ENCODE measurements around the gene HPN. TPM values are rescaled to one million over a fixed set of nuclear protein-coding genes. Genes with fewer than 3 reads are reported as not detected.

The HPN gene
- total RNA-seq, 1 experiment from 2014 or later: 10.6 TPM

GRCh38 chr19:35024095-35024494 lies 17.4 kb upstream of the HPN start:
- no peaks in the 10 kb centered on the region for H3K4me1 ChIP-seq (ENCODE audit: insufficient read depth, low read length)
- H2BK15ac ChIP-seq (ENCODE audit: low read depth, low read length): no peak overlapping the region
- Mint-ChIP-seq H3K9me3 (no peaks in the 10 kb centered on the region; a peak in 1 of 5 replicates), H3K27me3 (ENCODE audit: low read depth) (peaks cover 10% of the 10 kb centered on the region), H3K27ac (no peak overlapping the region; a peak in 2 of 7 replicates), H3K4me1 (peaks cover 4 to 7% of the 10 kb centered on the region in 2 experiments; a peak in 3 of 4 replicates), H3K4me3 (no peak overlapping the region), H3K36me3 (ENCODE audit: insufficient read depth in 1 of 3, low read depth in 3 of 3) (peaks cover 48 to 90% (median 80%) of the 10 kb centered on the region in 3 experiments)
- TF ChIP-seq CTCF (conservative IDR thresholded peaks at IDR 0.05): no peak
- H3K9ac ChIP-seq (ENCODE audit: extremely low read depth, insufficient read length, low read length): no peak overlapping the region
- DNase-seq: no peak
- no CpG with 5 or more reads among the region's 6 CpGs for WGBS (ENCODE audit: extremely low coverage, insufficient read length, low lambda C conversion rate)
- no peaks in the 10 kb centered on the region for H4K20me1 ChIP-seq (ENCODE audit: control insufficient read depth, insufficient read depth, insufficient read length)
- H4K5ac ChIP-seq (ENCODE audit: insufficient read length, low read depth, low read length): no peak overlapping the region
- H3K14ac ChIP-seq (ENCODE audit: insufficient read depth, low read length): no peak overlapping the region
- no peak overlapping the region for H2AFZ ChIP-seq (ENCODE audit: low read length)
- H3K9me3 ChIP-seq (ENCODE audit: control insufficient read depth, low read depth, low read length): no peaks in the 10 kb centered on the region
- H3K56ac ChIP-seq (ENCODE audit: insufficient read length, low read depth, low read length): no peak overlapping the region
- H3T11ph ChIP-seq (ENCODE audit: low read length): no peak overlapping the region
- no peak overlapping the region for H4K91ac ChIP-seq (ENCODE audit: insufficient read length, low read depth, low read length)
- no peak overlapping the region for H2BK12ac ChIP-seq (ENCODE audit: insufficient read length, low read depth, low read length)
- H3K79me2 ChIP-seq (ENCODE audit: insufficient read depth, low read length): no peaks in the 10 kb centered on the region
- no peak overlapping the region for H2BK5ac ChIP-seq (ENCODE audit: insufficient read length, low read length)
- H3K27ac ChIP-seq (ENCODE audit: insufficient read length, low read depth, low read length): no peak overlapping the region
- no peak overlapping the region for H3K4me2 ChIP-seq (ENCODE audit: insufficient read depth, insufficient read length, low read length)
- no peak overlapping the region for H2BK120ac ChIP-seq (ENCODE audit: low read depth, low read length, poor library complexity, severe bottlenecking)
- no peak overlapping the region for H3K18ac ChIP-seq (ENCODE audit: insufficient read length, low read depth, low read length)
- no peak overlapping the region for H2AK5ac ChIP-seq (ENCODE audit: insufficient read length, low read length)
- no peak overlapping the region for H4K8ac ChIP-seq (replicated peaks; ENCODE audit: insufficient read length, low read depth, low read length)
- H3K23me2 ChIP-seq (ENCODE audit: insufficient read length, low read depth, low read length, poor library complexity, severe bottlenecking): no peaks in the 10 kb centered on the region
- H3K79me1 ChIP-seq (ENCODE audit: insufficient read depth, low read depth, low read length, poor library complexity, severe bottlenecking): no peaks in the 10 kb centered on the region
- H2BK20ac ChIP-seq (ENCODE audit: low read depth, low read length, poor library complexity, severe bottlenecking): no peak overlapping the region
- H3K23ac ChIP-seq (ENCODE audit: insufficient read length, low read depth, low read length): no peak overlapping the region
- no peak overlapping the region for H3K4ac ChIP-seq (ENCODE audit: low read depth, low read length)
- no peaks in the 10 kb centered on the region for H3K27me3 ChIP-seq (ENCODE audit: insufficient read depth, low read length)

Measured in H9 (cell line).